GM19240 (cell line): ENCODE results near the gene CLN6.
"Not testable (repeated sequence)": the region's sequence is repeated elsewhere in the genome, so short reads cannot be mapped to it uniquely, and the experiment has no call there.

ENCODE experiments used
- DNase-seq: peaks from one replicate; pipeline ENCODE4 v3.0.0; 2011; ENCODE audit warnings: low spot score; ENCODE audit not compliant: insufficient read length

The CLN6 gene

DNA sequence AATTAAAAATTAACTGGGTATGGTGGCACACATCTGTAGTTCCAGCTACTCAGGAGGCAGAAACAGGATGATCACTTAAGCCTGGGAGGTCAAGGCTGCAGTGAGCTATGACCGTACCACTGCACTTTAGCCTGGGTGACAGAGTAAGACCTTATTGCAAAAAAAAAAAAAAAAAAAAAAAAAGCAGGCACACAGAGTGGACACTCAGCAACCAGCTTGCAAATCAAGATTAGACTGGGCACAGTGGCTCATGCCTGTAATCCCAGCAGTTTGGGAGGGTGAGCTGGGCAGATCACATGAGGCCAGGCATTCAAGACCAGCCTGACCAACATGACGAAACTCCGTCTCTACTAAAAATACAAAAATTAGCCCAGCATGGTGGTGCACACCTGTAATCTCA, 5.4 kb downstream of the CLN6 start:
- DNase-seq, result no peak

DNA sequence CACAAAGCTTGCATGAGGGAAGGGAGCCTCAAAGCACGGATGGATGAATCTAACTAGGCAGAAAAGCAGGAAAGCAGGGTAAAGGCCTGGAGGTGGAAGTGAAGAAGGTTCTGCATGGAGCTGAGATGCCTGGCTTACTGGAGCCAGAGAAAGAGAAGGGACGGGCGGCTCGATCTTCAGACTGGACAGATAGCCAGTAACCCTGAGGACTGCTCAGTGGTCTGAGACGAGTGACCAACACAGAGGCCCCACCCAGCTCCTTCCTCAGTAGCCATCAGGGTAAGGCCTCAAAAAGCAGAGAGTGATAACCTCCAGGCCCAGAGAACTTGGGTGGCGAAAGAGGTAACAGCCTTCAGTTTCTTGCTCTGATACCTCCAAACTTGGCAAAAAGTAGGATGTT, 6.4 kb downstream of the CLN6 start:
- DNase-seq, result no peak

DNA sequence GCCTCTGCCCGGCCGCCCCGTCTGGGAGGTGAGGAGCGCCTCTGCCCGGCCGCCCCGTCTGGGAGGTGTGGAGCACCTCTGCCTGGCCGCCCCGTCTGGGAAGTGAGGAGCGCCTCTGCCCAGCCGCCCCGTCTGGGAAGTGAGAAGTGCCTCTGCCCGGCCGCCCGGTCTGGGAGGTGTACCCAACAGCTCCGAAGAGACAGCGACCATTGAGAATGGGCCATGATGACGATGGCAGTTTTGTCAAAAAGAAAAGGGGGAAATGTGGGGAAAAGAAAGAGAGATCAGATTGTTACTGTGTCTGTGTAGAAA, 7.1 kb downstream of the CLN6 start:
- DNase-seq, result not testable (repeated sequence)

DNA sequence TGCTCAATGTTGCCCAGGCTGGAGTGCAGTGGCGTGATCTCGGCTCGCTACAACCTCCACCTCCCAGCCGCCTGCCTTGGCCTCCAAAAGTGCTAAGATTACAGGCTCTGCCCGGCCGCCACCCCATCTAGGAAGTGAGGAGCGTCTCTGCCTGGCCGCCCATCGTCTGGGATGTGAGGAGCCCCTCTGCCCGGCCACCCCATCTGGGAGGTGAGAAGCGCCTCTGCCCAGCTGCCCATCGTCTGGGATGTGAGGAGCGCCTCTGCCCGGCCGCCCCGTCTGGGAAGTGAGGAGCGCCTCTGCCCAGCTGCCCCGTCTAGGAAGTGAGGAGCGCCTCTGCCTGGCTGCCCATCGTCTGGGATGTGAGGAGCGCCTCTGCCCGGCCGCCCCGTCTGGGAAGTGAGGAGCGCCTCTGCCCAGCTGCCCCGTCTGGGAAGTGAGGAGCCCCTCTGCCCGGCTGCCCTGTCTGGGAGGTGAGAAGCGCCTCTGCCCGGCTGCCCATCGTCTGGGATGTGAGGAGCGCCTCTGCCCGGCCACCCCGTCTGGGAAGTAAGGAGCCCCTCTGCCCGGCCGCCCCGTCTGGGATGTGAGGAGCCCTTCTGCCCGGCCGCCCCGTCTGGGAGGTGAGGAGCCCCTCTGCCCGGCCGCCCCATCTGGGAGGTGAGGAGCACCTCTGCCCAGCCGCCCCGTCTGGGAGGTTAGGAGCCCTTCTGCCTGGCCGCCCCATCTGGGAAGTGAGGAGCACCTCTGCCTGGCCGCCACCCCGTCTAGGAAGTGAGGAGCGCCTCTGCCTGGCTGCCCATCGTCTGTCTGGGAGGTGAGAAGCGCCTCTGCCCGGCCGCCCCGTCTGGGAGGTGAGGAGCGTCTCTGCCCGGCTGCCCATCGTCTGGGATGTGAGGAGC, 7.7 kb downstream of the CLN6 start:
- DNase-seq, result not testable (repeated sequence)

- DNase-seq, result no peak
Observed at GRCh38 chr15:68220967-68221366, 8.6 kb downstream of the CLN6 start.

GRCh38 chr15:68220489-68220888, 9.0 kb downstream of the CLN6 start:
- no peak for DNase-seq

DNA sequence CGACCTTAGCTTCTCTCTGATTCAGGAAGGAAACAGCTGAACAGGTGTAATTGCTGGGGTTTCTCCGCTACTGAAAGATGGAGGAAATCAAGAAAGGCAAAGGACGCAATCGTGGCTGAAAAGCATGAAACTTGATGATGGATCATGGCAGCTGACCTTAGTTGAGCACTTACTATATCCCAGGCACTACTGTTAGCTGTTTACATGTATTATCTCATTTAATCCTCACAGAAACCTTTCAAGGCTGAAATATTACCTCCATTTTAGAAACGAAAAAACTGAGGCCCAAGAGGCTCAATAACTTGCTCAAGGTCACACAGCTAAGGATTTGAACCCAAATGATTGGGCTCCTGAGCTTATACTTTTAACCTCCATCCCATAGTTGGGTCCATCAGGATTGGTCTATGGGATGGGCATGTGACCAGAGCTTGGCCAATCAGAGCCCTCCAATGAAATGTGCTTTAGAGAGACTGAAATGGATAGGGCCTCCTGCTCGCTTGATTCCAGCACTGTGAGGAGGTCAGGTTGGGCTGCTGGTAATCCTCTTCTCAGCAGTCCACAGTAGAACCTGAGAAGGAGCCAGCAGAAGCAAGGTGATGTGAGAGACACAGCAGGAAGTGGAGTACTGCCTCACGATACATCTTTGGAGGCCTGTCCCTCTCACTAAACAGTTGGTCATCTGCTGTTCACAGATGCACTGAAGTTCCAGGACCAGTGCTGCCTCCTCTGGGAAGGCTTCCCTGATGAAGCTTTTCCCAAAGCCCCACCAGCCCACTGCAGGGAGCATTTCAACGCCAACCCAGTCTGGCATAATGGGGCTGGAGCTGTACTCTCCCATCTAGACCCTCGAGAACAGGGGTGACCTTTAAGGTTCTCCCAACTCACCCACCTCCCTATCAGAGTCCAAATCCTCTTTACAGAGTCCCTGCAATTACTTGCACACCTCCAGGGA, 10.4 kb downstream of the CLN6 start:
- DNase-seq, result no peak

DNA sequence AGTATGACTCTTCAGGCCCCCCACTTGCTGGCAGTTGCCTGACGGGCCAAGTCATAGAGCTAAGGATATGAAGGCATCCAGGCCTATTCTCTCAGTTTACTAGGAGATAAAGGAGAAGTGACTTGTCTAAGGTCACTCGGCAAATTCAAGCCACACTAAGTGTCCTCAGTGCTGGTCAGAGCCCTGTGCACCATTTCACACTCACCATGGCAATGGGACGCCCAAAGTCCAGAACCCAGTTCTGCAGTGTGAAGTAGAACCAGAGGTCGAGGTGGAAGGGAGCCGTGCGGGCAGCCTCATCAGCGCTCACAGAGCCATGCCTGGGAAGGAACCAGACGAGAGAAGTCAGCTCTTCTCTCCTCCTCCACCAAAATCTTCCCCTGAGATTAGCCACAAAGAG, 11.2 kb downstream of the CLN6 start:
- DNase-seq, result no peak

GRCh38 chr15:68217341-68217740, 12.2 kb downstream of the CLN6 start:
- DNase-seq, result no peak

GRCh38 chr15:68214838-68215254, 14.7 kb downstream of the CLN6 start:
- DNase-seq, result no peak

GRCh38 chr15:68213991-68214837, 15.3 kb downstream of the CLN6 start:
- no peak for DNase-seq

DNA sequence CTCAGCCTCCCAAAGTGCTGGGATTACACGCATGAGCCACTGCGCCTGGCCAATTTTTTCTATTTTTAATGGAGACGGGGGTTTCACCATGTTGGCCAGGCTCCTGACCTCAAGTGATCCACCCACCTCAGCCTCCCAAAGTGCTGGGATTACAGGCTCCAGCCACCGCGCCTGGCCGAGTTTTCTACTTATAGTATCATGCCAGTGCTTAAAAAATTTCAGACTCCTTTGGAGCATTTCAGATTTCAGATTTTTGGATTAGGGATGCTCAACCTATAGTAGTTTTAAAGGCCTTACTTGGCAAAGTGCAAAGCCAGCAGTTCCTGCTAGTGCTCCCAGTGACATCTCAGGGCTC, 16.1 kb downstream of the CLN6 start:
- not testable (repeated sequence) for DNase-seq

GRCh38 chr15:68211656-68212320, 17.7 kb downstream of the CLN6 start:
- no peak for DNase-seq

GRCh38 chr15:68210821-68211655, 18.5 kb downstream of the CLN6 start:
- no peak for DNase-seq

DNA sequence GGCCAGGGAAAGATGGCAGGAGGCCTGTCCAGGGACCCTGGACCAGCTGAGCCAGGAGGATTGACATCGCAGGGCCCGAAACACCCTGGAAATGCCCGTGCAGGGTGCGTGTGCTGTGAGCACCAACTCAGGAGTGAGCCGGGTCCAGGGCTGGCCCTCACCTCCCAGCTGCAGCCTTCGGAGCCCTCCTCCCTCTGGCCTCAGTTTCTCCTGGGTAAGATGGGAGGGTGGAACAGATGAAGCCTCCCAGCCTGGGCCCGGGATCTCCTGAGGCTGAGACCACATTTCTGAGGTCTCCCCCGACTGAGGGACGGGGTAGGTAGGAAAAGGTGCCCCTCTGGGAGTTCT, 19.1 kb downstream of the CLN6 start:
- DNase-seq, result no peak

DNA sequence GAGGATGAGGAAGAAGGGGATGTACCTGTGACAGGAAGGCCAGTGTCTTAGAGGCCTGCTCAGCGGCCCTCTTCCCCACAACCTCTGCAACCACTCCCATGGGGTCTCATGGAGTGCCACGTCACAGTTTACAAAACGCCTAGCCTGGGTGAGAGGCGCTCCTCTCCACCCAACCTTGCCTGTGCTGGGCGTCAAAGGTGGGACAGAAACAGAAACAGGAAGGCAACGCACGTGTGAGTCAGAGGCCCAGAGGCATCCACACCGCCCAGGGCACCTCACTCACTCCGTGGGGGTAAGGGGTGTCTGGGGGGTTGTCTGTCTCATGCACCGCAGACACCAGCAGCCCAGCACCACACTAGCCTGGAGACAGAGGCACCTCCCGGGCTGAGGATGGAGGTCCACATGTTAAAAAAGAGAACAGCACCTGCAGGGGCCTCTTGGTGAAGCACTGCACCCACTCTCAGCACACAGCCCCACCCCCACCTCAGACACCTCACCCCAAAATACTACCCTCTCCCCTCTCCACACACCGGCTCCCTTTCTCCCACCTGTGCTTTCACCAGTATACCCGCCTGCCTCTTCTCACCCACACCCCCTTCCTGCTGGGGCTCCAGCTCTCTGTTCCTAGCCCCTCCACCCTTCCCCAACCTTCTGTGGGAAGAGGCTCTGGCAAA, 19.7 kb downstream of the CLN6 start:
- DNase-seq, result peak; percentile 52

- no peak for DNase-seq
Observed at GRCh38 chr15:68209272-68209671, 20.3 kb downstream of the CLN6 start.

DNA sequence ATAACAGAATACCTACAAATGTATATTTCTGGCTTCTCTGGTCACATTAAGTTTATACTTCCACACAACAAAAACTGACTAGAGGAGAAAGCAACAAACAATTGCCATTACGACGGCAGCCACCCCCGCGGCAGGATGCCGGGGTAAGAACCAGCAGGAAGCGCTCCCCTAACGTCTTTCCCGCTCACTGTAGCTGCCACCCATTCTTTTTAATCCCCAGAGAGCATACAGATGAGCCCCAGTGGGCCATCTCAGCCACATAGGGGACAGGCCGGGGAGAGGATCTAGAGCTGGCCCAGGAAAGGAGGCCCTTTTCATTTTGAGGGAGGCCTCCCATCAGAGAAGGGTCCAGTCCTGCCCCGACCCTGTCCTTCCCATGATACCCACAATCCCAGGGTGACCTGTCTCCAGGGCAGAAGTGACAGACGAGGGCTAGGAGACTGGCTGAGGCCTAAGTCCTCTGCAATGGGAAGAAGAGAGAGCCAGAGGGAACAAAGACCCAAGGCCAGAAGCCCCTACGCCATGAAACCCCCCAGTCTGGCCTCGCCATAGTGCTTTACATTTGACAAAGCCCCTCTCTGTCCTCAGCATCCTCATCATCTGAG, 20.8 kb downstream of the CLN6 start:
- no peak for DNase-seq

- DNase-seq, result no peak
Observed at GRCh38 chr15:68208136-68208535, 21.4 kb downstream of the CLN6 start.
